NCI-H748 (cell line): Measurements from ENCODE around the gene DUSP8.
A peak's percentile ranks its signal among the peaks of the same experiment; 100 is the strongest.
"Not testable (repeated sequence)": the region's sequence is repeated elsewhere in the genome, so short reads cannot be mapped to it uniquely, and the experiment has no call there.

ENCODE experiments used
- DNase-seq: peaks from one replicate; lab custom pipeline; 2025; ENCODE audit not compliant: unreplicated experiment; lab: John Stamatoyannopoulos, UW

The DUSP8 gene

GRCh38 chr11:1572197-1573076 is at the start of gene DUSP8:
Gene DUSP8 (minus strand): TSS chr11:1572271. CDS start chr11:1565826, 6,445 bp downstream.
- peak; percentile 89 for DNase-seq

- no peak for DNase-seq
These were observed 47.4 kb upstream of the DUSP8 start for GRCh38 chr11:1619449-1619848.

- DNase-seq, result no peak
These were observed 46.2 kb upstream of the DUSP8 start for GRCh38 chr11:1618231-1618630.

- peak; percentile 81 for DNase-seq
These were observed 36.3 kb upstream of the DUSP8 start, which contains the start of gene KRTAP5-3 for GRCh38 chr11:1608363-1608762. Gene KRTAP5-3 (minus strand): TSS chr11:1608463. CDS start chr11:1608385, 78 bp downstream.

- not testable (repeated sequence) for DNase-seq
These were observed 35.8 kb upstream of the DUSP8 start for GRCh38 chr11:1607901-1608300.

GRCh38 chr11:1607156-1607845 is 35.2 kb upstream of the DUSP8 start:
- DNase-seq, result not testable (repeated sequence)

GRCh38 chr11:1605923-1606322 is 33.9 kb upstream of the DUSP8 start:
- not testable (repeated sequence) for DNase-seq

- no peak for DNase-seq
These were observed 32.6 kb upstream of the DUSP8 start for GRCh38 chr11:1604711-1605110.

- DNase-seq, result no peak
These were observed 32.1 kb upstream of the DUSP8 start for GRCh38 chr11:1604181-1604580.

GRCh38 chr11:1603629-1604028 is 31.6 kb upstream of the DUSP8 start:
- peak; percentile 86 for DNase-seq

- DNase-seq, result peak; percentile 31
These were observed 29.6 kb upstream of the DUSP8 start for GRCh38 chr11:1601663-1602062.

GRCh38 chr11:1600626-1601025 is 28.6 kb upstream of the DUSP8 start:
- no peak for DNase-seq

- no peak for DNase-seq
These were observed 26.7 kb upstream of the DUSP8 start for GRCh38 chr11:1598816-1599215.

GRCh38 chr11:1598406-1598805 is 26.3 kb upstream of the DUSP8 start:
- not testable (repeated sequence) for DNase-seq

GRCh38 chr11:1597994-1598380 is 25.9 kb upstream of the DUSP8 start, which contains the start of gene KRTAP5-2:
Gene KRTAP5-2 (minus strand): TSS chr11:1598294. CDS start chr11:1598250, 44 bp downstream.
- DNase-seq, result no peak

- no peak for DNase-seq
These were observed 25.4 kb upstream of the DUSP8 start for GRCh38 chr11:1597331-1597993.

- peak; percentile 65 for DNase-seq
These were observed 24.6 kb upstream of the DUSP8 start for GRCh38 chr11:1596576-1597121.

- peak; percentile 19 for DNase-seq
These were observed 24.0 kb upstream of the DUSP8 start for GRCh38 chr11:1595994-1596575.

GRCh38 chr11:1592628-1593027 is 20.6 kb upstream of the DUSP8 start:
- peak; percentile 87 for DNase-seq

- no peak for DNase-seq
These were observed 17.9 kb upstream of the DUSP8 start for GRCh38 chr11:1589996-1590395.
